ENCODE data around the gene SLC12A2. TPM values are rescaled to one million over a fixed set of nuclear protein-coding genes. Genes with fewer than 3 reads are reported as not detected.

Gene SLC12A2
- total RNA-seq, 2 donors from 2014 or later: 51.3 to 195 TPM

DNA sequence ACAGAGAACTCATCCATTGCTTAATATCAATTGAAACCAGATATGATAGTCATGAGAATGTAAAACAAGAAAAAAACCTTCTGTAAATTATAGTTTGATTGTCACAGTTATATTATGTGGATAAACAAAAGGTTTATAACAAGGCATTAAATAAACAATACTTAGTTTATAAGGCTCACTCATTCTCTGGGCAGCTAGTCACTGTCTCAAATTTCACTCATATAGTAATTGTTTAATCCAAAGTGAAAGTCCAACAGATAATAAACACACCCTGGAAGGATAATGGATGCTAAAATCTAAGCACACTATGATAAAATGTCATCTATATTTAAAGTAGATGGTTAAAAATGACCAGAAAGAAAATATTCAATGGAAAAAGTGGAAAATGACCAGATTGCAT lies 30.8 kb upstream of the SLC12A2 start:
- Histone ChIP-seq H3K9me3 (no peaks in the 10 kb centered on the region), H3K4me1 (replicated peaks) (no peaks in the 10 kb centered on the region), H3K27ac (no peak overlapping the region), H3K36me3 (no peaks in the 10 kb centered on the region), H3K27me3 (replicated peaks; ENCODE audit: insufficient read depth) (no peaks in the 10 kb centered on the region), H3K4me3 (no peak overlapping the region)
- TF ChIP-seq CTCF (IDR thresholded peaks at IDR 0.05): no peak
- TF ChIP-seq POLR2AphosphoS5 (IDR thresholded peaks at IDR 0.05): no peak
- TF ChIP-seq POLR2A (IDR thresholded peaks at IDR 0.05): no peak
- intact Hi-C loops (cut with DNase I): no loop called here
- DNase-seq (ENCODE audit: low spot score): no peak

DNA sequence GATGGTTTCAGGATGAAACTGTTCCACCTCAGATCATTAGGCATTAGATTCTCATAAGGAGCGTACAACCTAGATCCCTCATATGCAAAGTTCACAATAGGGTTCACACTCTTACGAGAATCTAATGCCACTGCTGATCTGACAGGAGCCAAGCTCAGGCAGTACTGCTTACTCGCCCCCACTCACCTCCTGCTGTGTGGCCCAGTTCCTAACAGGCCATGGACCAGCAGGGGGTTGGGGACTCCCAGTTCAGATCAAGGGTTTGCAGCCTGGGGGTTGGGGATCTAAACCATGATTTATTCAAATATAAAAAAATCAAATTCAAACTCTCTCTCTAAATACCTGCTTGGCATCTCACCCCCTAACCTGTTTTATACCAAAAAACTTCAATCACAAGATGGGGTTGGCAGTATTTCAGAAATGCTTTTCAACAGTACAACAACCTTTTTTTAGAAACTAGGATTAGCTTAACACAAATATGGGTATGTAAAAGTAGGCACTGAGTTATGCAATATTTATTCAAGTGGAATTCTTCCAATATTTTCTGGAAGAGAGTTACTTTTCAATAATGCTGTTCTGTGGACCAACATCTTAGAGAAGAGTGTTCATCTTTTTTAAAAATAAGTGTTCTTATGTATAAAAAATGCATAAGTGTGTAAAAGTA lies 30.1 kb upstream of the SLC12A2 start:
- Histone ChIP-seq H3K27ac (no peak overlapping the region), H3K4me3 (no peak overlapping the region), H3K36me3 (no peaks in the 10 kb centered on the region), H3K27me3 (replicated peaks; ENCODE audit: insufficient read depth) (no peaks in the 10 kb centered on the region), H3K9me3 (no peaks in the 10 kb centered on the region), H3K4me1 (replicated peaks) (no peaks in the 10 kb centered on the region)
- no peak for DNase-seq (ENCODE audit: low spot score)
- no peak for TF ChIP-seq POLR2A (IDR thresholded peaks at IDR 0.05)
- no peak for TF ChIP-seq CTCF (IDR thresholded peaks at IDR 0.05)
- 80% methylated on average over 3 of the region's 3 CpGs for WGBS
- intact Hi-C loops (cut with DNase I): no loop called here

- no peaks in the 10 kb centered on the region for H3K36me3 ChIP-seq
- no peak overlapping the region for H3K4me3 ChIP-seq
- 57% methylated on average over 1 of the region's 1 CpG for WGBS
- intact Hi-C loops (cut with DNase I): no loop called here
- no peak overlapping the region for H3K27ac ChIP-seq
- TF ChIP-seq POLR2AphosphoS5 (IDR thresholded peaks at IDR 0.05): no peak
- TF ChIP-seq POLR2A (IDR thresholded peaks at IDR 0.05): no peak
- no peak for TF ChIP-seq CTCF (IDR thresholded peaks at IDR 0.05)
- H3K9me3 ChIP-seq: no peaks in the 10 kb centered on the region
- H3K4me1 ChIP-seq (replicated peaks): no peaks in the 10 kb centered on the region
- H3K27me3 ChIP-seq (replicated peaks; ENCODE audit: insufficient read depth): no peaks in the 10 kb centered on the region
- DNase-seq (ENCODE audit: low spot score): no peak
Observed at GRCh38 chr5:128060644-128061385, 22.8 kb upstream of the SLC12A2 start.

DNA sequence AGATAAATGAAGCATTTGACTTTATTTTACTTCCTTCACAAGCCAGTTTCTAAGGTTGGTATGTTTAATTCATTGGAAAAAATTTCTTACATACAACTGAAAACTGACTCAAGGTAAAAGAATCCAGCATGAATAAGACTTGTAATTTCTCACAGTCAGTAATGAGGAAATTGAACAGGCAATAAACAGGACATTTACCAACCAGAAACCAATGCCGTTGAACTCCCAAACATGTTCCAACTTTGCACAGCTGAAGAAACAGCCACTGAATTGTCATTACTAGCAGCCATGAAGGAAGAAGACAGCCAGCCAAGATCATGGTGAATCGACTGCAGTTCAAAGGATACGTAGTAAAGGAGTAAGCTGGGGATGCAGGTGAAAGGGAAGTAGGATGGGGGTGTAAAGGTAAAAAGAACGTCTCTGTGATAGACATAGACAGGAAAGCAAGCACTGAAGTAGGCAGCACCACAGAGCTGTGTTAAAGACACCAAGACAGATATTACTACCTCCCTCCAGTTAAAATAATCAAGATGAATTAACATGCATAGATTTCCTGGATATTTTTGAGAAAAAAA lies 21.3 kb upstream of the SLC12A2 start:
- H3K27me3 ChIP-seq (replicated peaks; ENCODE audit: insufficient read depth): no peaks in the 10 kb centered on the region
- H3K4me3 ChIP-seq: no peak overlapping the region
- H3K27ac ChIP-seq: no peak overlapping the region
- H3K9me3 ChIP-seq: no peaks in the 10 kb centered on the region
- TF ChIP-seq CTCF (IDR thresholded peaks at IDR 0.05) (no peak), POLR2AphosphoS5 (IDR thresholded peaks at IDR 0.05) (no peak), POLR2A (IDR thresholded peaks at IDR 0.05) (no peak)
- DNase-seq (ENCODE audit: low spot score): no peak
- no peaks in the 10 kb centered on the region for H3K36me3 ChIP-seq
- intact Hi-C loops (cut with DNase I): no loop called here
- WGBS: 41% methylated on average over 4 of the region's 4 CpGs
- H3K4me1 ChIP-seq (replicated peaks): no peaks in the 10 kb centered on the region

DNA sequence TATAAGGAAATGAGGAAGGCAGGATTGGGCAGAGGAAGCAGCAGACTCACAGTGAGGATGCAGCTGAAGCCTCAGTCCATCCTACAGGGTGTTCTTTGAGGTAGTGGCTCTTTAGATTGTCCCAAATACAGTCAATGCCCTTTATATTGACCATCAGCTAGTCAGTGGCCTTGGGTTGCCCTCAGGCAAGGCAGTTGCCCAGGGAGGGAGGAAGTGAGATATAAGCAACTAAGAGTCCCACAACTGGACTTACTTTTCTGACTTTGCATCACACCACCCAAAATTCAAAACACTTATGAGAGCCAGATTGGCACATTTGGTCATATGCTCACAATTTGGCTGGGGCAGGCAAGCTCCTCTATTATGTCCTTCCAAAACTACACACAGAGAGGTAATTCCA lies 9.4 kb upstream of the SLC12A2 start:
- TF ChIP-seq POLR2A (IDR thresholded peaks at IDR 0.05): no peak
- no peak for TF ChIP-seq CTCF (IDR thresholded peaks at IDR 0.05)
- no peak for TF ChIP-seq POLR2AphosphoS5 (IDR thresholded peaks at IDR 0.05)
- no peaks in the 10 kb centered on the region for H3K4me1 ChIP-seq (replicated peaks)
- H3K36me3 ChIP-seq: no peaks in the 10 kb centered on the region
- intact Hi-C loops (cut with DNase I): no loop called here
- no peak for DNase-seq (ENCODE audit: low spot score)
- H3K4me3 ChIP-seq: no peak overlapping the region
- no peaks in the 10 kb centered on the region for H3K9me3 ChIP-seq
- H3K27me3 ChIP-seq (replicated peaks; ENCODE audit: insufficient read depth): no peaks in the 10 kb centered on the region
- H3K27ac ChIP-seq: no peak overlapping the region

All from prostate gland (tissue), 2 donors.